ENCODE results near the gene DNTT.

DNTT gene

GRCh38 chr10:96311180-96311715 lies 7.0 kb downstream of the DNTT start:
- DNase-seq: no peak

- no peak for DNase-seq
These were observed 9.1 kb downstream of the DNTT start for GRCh38 chr10:96313344-96313743.

- DNase-seq: no peak
These were observed 13.0 kb downstream of the DNTT start for GRCh38 chr10:96317067-96317833.

- no peak for DNase-seq
These were observed 15.7 kb downstream of the DNTT start for GRCh38 chr10:96319754-96320474.

GRCh38 chr10:96321822-96322221 lies 17.6 kb downstream of the DNTT start:
- DNase-seq: no peak

- no peak for DNase-seq
These were observed 18.0 kb downstream of the DNTT start for GRCh38 chr10:96322275-96322674.

GRCh38 chr10:96324447-96324846 lies 20.2 kb downstream of the DNTT start:
- DNase-seq: no peak

- no peak for DNase-seq
These were observed 21.6 kb downstream of the DNTT start for GRCh38 chr10:96325719-96326373.

GRCh38 chr10:96327462-96327861 lies 23.2 kb downstream of the DNTT start:
- no peak for DNase-seq

GRCh38 chr10:96333101-96333500 lies 28.9 kb downstream of the DNTT start:
- no peak for DNase-seq

- DNase-seq: no peak
These were observed 30.6 kb downstream of the DNTT start for GRCh38 chr10:96334616-96335526.

GRCh38 chr10:96337106-96337505 lies 32.9 kb downstream of the DNTT start:
- DNase-seq: no peak

- no peak for DNase-seq
These were observed 34.2 kb downstream of the DNTT start for GRCh38 chr10:96338279-96338925.

GRCh38 chr10:96339383-96339782 lies 35.1 kb downstream of the DNTT start:
- no peak for DNase-seq

- DNase-seq: peak; percentile 51
These were observed 36.0 kb downstream of the DNTT start for GRCh38 chr10:96339956-96340904.

GRCh38 chr10:96341219-96342182 lies 37.3 kb downstream of the DNTT start:
- no peak for DNase-seq

GRCh38 chr10:96342402-96342801 lies 38.2 kb downstream of the DNTT start:
- no peak for DNase-seq

- DNase-seq: no peak
These were observed 39.9 kb downstream of the DNTT start for GRCh38 chr10:96344178-96344577.

- DNase-seq: no peak
These were observed 41.0 kb downstream of the DNTT start for GRCh38 chr10:96345222-96345621.

GRCh38 chr10:96346295-96346694 lies 42.1 kb downstream of the DNTT start:
- DNase-seq: no peak
